Measurements from ENCODE around the gene OR10A3. TPM values are rescaled to one million over a fixed set of nuclear protein-coding genes. Genes with fewer than 3 reads are reported as not detected.

Gene OR10A3
- total RNA-seq, 1 donor from 2014 or later = not detected

DNA sequence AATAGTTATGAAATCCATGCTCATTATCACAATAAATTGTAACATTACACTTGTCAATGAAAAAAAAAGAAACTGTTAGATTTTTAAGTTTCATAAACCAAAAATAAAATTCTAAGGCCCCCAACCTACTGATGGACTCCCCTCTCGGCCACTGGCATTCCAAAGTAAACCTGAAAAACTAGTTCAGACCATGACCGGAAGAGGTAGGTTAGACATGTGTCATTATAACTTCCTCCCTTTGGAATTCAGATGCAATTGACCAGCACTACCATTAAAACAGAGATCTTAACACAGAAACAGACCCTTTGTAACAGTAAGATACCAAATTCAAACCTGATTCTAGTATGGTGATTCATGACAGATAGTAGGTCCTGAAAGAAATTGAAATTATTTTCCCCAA, 23.4 kb downstream of the OR10A3 start:
- DNase-seq (ENCODE audit: low spot score) = no peak

DNA sequence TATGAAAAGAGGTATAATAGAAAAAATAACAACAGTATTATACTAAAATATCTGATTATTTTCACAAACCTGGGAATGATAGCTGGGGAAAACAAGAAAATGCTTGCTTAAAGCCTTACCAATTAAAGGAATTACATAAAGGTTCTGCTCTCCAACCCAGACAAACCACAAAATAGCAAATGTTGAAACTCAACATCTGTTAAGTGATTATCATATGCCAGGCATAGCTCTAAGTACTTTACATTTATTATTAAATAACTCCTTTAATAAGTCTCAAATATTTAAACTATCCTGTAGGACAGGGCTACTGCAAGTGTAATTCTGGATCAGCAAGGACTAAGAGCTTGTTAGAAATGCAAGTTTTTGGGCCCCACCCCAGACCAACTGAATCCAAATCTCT, 30.5 kb downstream of the OR10A3 start:
- intact Hi-C loops (cut with micrococcal nuclease) = no loop called here
- Mint-ChIP-seq H3K36me3 (ENCODE audit: low read depth) (no peaks in the 10 kb centered on the region), H3K4me1 (ENCODE audit: low read depth) (no peaks in the 10 kb centered on the region), H3K9me3 (no peaks in the 10 kb centered on the region), H3K4me3 (no peak overlapping the region), H3K27ac (no peak overlapping the region), H3K27me3 (ENCODE audit: insufficient read depth) (no peaks in the 10 kb centered on the region)
- DNase-seq (ENCODE audit: low spot score) = no peak

More for the DNA sequence above, 23.4 kb downstream of the OR10A3 start:
- peaks cover 2% of the 10 kb centered on the region for H3K27me3 Mint-ChIP-seq (ENCODE audit: insufficient read depth)
- H3K4me3 Mint-ChIP-seq = no peak overlapping the region
- H3K36me3 Mint-ChIP-seq (ENCODE audit: low read depth) = no peaks in the 10 kb centered on the region
- H3K4me1 Mint-ChIP-seq (ENCODE audit: low read depth) = no peaks in the 10 kb centered on the region
- no peak overlapping the region for H3K27ac Mint-ChIP-seq
- intact Hi-C loops (cut with micrococcal nuclease) = no loop called here
- no peaks in the 10 kb centered on the region for H3K9me3 Mint-ChIP-seq

DNA sequence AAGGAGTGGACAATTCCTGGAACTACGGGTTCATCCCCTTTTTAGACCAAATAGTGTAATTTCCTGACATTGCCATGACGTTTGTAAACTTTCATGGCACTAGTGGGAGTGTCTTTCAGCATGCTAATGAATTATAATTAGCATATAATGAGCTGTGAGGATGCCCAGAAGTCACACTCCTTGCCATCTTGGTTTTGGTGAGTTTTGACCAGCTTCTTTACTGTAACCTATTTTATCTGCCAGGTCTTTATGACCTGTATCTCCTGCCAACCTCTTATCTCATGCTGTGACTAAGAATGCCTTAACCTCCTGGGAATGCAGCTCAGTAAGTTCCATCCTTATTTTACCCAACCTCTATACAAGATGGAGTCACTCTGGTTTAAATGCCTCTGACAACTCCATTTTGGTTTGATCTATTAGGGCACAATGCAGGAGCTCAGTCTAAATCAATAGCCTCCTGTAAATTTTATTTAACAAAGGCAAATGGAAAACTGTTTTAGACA, 31.2 kb downstream of the OR10A3 start:
- Mint-ChIP-seq H3K9me3 (no peaks in the 10 kb centered on the region), H3K27me3 (ENCODE audit: insufficient read depth) (peaks cover 4% of the 10 kb centered on the region), H3K36me3 (ENCODE audit: low read depth) (no peaks in the 10 kb centered on the region), H3K27ac (no peak overlapping the region), H3K4me3 (no peak overlapping the region), H3K4me1 (ENCODE audit: low read depth) (no peaks in the 10 kb centered on the region)
- DNase-seq (ENCODE audit: low spot score) = no peak
- intact Hi-C loops (cut with micrococcal nuclease) = no loop called here

DNA sequence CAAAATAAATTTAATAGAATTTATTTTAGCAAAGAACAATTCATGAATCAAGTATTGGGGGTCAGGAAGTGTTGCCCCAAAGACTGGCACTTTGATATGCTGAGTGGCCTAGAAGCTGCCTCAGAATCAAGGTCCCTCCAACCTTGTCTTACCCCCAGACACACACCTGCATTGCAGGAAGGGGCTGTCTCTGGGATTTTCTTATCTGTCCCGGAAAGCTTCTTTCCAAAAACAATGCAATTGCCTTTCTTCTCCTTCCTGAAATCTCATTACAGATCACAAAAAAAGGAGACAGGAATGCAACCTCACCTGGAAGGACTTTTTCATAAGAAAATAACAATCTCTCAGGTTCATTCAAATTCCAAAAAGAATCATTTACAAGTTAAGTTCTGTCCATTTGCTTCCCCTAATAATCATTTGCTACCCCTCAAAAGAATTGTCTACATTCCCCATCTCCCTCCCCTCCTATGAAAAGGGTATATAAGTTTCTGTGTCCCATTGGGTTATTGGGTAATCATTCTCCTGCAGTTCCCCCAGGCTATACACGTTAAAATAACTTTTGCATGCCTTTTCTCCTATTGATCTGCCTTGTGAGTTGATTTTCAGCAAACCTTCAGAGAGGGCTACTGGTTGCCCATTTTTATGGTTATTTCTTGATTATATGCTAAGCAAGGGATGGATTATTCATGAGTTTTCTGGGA, 31.8 kb downstream of the OR10A3 start:
- no peaks in the 10 kb centered on the region for H3K9me3 Mint-ChIP-seq
- no peak for DNase-seq (ENCODE audit: low spot score)
- no peak overlapping the region for H3K4me3 Mint-ChIP-seq
- intact Hi-C loops (cut with micrococcal nuclease) = no loop called here
- peaks cover 5% of the 10 kb centered on the region for H3K27me3 Mint-ChIP-seq (ENCODE audit: insufficient read depth)
- no peak overlapping the region for H3K27ac Mint-ChIP-seq
- H3K36me3 Mint-ChIP-seq (ENCODE audit: low read depth) = no peaks in the 10 kb centered on the region
- H3K4me1 Mint-ChIP-seq (ENCODE audit: low read depth) = no peaks in the 10 kb centered on the region

DNA sequence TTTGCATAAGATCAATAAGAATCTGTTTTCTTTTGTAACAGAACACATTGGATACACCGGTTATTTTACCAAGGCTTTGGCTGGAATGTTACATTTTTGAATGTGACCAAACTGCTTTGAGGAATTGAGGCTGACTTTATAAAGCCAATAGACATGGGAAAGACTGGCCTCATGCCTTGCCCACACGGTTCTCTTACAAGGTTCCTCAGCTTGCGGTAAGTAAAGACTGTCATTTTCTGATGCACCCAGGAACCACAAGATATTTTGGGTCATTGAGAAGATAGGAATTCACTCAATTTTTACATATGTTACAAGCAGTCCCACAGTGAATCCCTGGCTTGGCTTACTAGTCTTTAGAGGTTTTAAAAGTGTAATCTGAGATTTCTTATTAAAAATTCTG, 34.4 kb downstream of the OR10A3 start:
- Mint-ChIP-seq H3K27ac (no peak overlapping the region), H3K4me1 (ENCODE audit: low read depth) (no peaks in the 10 kb centered on the region), H3K4me3 (no peak overlapping the region), H3K27me3 (ENCODE audit: insufficient read depth) (peaks cover 9% of the 10 kb centered on the region), H3K9me3 (no peaks in the 10 kb centered on the region), H3K36me3 (ENCODE audit: low read depth) (no peaks in the 10 kb centered on the region)
- intact Hi-C loops (cut with micrococcal nuclease) = no loop called here
- no peak for DNase-seq (ENCODE audit: low spot score)

DNA sequence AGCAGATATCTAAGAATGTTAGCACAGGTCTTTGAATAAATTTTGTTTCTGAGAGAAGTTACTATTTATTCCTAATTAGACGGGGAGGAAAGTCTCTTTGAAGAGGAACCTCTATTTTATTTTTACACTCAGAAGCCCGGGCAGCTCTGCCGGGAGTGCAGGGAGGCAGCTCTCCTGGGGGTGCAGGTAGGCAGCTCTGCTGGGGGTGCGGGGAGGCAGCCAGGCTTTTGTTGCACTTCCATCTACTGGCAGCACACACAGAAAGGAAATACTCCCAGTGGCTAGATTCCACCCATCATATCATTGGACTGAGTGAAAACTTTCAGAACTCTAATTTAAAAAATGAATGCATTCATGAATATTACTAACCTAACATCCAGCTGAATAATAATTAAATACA, 35.0 kb downstream of the OR10A3 start:
- no peaks in the 10 kb centered on the region for H3K9me3 Mint-ChIP-seq
- no peak overlapping the region for H3K4me3 Mint-ChIP-seq

DNA sequence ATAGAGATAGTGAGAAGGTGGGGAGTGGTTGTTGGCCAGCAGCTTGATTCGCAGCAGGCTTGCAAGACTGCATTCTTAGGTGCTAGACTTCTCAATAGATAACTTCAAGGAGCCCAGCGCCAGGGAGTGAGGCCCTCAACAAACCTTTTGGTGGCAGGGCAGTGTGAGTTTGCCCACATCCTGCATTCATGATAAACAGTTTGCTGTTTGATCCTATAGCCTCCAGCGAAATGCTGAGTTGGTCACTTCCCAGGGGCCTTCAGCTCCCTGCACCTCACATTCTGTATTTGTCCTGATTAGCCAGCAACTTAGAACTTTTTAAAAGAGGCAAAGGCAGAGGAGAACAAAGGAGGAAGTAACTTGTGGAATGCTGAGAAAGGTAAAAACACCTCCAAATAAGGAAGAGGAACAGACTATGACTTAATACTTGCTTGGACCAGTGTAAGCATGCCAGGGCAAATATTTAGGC, 35.5 kb downstream of the OR10A3 start:
- no peaks in the 10 kb centered on the region for H3K36me3 Mint-ChIP-seq (ENCODE audit: low read depth)
- H3K27me3 Mint-ChIP-seq (ENCODE audit: insufficient read depth) = peaks cover 9% of the 10 kb centered on the region
- no peak overlapping the region for H3K27ac Mint-ChIP-seq
- no peak overlapping the region for H3K4me3 Mint-ChIP-seq
- no peaks in the 10 kb centered on the region for H3K4me1 Mint-ChIP-seq (ENCODE audit: low read depth)
- no peak for DNase-seq (ENCODE audit: low spot score)
- intact Hi-C loops (cut with micrococcal nuclease) = no loop called here
- no peaks in the 10 kb centered on the region for H3K9me3 Mint-ChIP-seq

More for the DNA sequence above, 35.0 kb downstream of the OR10A3 start:
- intact Hi-C loops (cut with micrococcal nuclease) = no loop called here
- no peaks in the 10 kb centered on the region for H3K36me3 Mint-ChIP-seq (ENCODE audit: low read depth)
- H3K27ac Mint-ChIP-seq = no peak overlapping the region
- DNase-seq (ENCODE audit: low spot score) = no peak
- H3K4me1 Mint-ChIP-seq (ENCODE audit: low read depth) = no peaks in the 10 kb centered on the region
- peaks cover 9% of the 10 kb centered on the region for H3K27me3 Mint-ChIP-seq (ENCODE audit: insufficient read depth)

DNA sequence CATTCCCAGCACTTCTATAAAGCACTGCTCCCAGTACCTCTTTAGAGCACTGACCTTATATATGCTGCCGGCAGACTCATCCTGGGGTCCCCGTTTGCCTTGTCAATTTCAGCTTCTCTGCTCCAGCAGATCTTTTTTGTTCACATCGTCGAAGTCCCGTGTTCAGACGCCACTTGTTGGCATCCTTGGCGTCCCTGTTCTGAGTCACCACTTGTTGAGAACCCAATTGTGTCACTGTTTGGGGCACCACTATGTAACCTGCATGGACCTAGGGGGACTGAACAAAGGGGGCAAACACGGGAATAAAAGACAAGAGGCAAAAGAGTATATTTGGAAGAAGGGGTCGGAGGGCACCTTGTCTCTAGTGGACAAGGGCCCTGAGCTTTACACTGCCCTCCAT, 36.0 kb downstream of the OR10A3 start:
- Mint-ChIP-seq H3K27ac (no peak overlapping the region), H3K9me3 (no peaks in the 10 kb centered on the region), H3K4me3 (no peak overlapping the region), H3K36me3 (ENCODE audit: low read depth) (no peaks in the 10 kb centered on the region), H3K27me3 (ENCODE audit: insufficient read depth) (peaks cover 9% of the 10 kb centered on the region), H3K4me1 (ENCODE audit: low read depth) (no peaks in the 10 kb centered on the region)
- DNase-seq (ENCODE audit: low spot score) = no peak
- intact Hi-C loops (cut with micrococcal nuclease) = no loop called here

DNA sequence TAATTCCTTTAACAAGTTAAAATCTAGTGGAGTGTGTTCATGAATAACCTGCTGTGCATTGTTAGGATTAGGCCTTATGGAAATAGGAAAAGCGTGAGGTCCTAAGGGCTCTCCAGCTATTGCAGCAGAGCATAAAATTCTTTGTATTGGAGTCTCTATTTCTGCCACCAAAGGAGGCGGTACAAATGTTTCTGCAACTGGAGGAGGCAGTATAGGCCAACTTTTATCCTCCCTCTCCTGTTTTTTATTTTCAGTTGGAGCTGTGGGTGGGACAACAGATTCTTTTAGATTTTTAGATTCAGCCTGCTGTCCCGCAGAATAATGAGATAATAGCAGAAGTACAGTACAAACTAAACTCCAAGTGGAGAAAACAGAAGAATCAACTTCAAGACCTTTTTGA, 36.6 kb downstream of the OR10A3 start:
- Mint-ChIP-seq H3K27me3 (ENCODE audit: insufficient read depth) (peaks cover 9% of the 10 kb centered on the region), H3K36me3 (ENCODE audit: low read depth) (no peaks in the 10 kb centered on the region), H3K9me3 (no peaks in the 10 kb centered on the region), H3K4me1 (ENCODE audit: low read depth) (no peaks in the 10 kb centered on the region), H3K27ac (no peak overlapping the region), H3K4me3 (no peak overlapping the region)
- no peak for DNase-seq (ENCODE audit: low spot score)
- intact Hi-C loops (cut with micrococcal nuclease) = no loop called here

DNA sequence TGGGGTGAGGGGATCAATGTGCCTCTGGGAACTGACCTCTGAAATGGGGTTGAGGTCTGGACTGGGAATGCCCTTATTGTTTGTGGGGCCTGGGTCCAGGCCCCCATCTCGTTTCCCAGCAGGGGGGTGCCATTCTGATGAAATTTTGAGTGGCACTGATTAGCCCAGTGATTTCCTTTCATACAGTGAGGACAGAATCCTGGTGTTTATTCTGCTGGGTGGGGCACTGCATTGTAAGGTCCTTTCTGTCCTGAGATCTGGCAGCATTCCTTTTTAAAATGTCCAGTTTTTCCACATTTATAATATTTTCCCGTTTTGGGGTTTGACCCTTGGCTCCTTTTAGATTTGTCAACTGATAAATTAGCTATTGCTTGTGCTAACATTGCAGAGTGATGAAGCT, 37.6 kb downstream of the OR10A3 start:
- Mint-ChIP-seq H3K27ac (no peak overlapping the region), H3K27me3 (ENCODE audit: insufficient read depth) (peaks cover 9% of the 10 kb centered on the region), H3K4me3 (no peak overlapping the region), H3K36me3 (ENCODE audit: low read depth) (no peaks in the 10 kb centered on the region), H3K9me3 (no peaks in the 10 kb centered on the region), H3K4me1 (ENCODE audit: low read depth) (no peaks in the 10 kb centered on the region)
- intact Hi-C loops (cut with micrococcal nuclease) = no loop called here
- no peak for DNase-seq (ENCODE audit: low spot score)

DNA sequence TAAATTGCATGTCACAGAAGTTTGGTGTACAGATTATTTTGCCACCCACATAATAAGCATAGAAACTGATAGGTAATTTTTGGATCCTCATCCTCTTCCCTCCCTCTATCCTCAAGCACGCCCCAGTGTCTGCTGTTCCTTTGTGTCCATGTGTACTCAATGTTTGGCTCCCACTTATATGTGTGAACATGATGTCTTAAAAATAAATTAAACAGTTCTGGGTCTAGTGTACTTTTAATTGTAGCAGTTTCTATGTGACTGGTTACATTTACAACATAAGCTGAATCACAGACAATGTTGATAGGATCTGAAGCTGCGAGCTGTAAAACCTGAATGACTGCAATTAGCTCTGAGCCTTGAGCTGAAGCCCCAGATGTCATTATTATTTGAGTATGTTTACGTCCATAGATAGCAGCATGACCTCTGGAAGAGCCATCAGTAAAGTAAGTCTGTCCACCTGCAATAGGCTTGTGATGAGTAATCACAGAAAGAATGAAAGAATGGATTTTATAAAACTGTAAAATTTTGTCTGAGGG, 40.1 kb downstream of the OR10A3 start:
- H3K27ac Mint-ChIP-seq = no peak overlapping the region
- intact Hi-C loops (cut with micrococcal nuclease) = no loop called here
- H3K9me3 Mint-ChIP-seq = no peaks in the 10 kb centered on the region

DNA sequence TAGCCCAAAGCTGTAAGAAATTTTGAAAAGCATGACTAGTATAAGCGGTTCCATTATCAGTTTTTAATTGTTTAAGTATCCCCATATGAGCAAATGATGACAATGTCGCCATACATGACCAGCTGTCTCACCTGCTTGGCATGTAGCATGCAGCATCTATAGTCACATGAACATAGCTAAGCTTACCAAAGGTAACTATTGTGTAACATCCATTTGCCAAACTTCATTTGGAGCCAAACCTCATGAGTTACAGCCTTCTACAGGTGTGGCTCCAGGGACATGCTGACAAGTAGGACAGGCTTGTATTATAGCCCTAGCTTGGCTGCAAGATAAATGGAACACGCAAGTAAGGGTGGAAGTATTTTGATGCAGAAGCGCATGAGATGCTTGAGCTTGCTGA, 40.8 kb downstream of the OR10A3 start:
- H3K27me3 Mint-ChIP-seq (ENCODE audit: insufficient read depth) = peaks cover 8% of the 10 kb centered on the region
- no peak for DNase-seq (ENCODE audit: low spot score)
- no peaks in the 10 kb centered on the region for H3K9me3 Mint-ChIP-seq
- no peaks in the 10 kb centered on the region for H3K36me3 Mint-ChIP-seq (ENCODE audit: low read depth)
- intact Hi-C loops (cut with micrococcal nuclease) = no loop called here
- no peak overlapping the region for H3K4me3 Mint-ChIP-seq
- H3K27ac Mint-ChIP-seq = no peak overlapping the region
- H3K4me1 Mint-ChIP-seq (ENCODE audit: low read depth) = no peaks in the 10 kb centered on the region

More for the DNA sequence above, 40.1 kb downstream of the OR10A3 start:
- DNase-seq (ENCODE audit: low spot score) = no peak
- H3K4me3 Mint-ChIP-seq = no peak overlapping the region
- no peaks in the 10 kb centered on the region for H3K4me1 Mint-ChIP-seq (ENCODE audit: low read depth)
- H3K36me3 Mint-ChIP-seq (ENCODE audit: low read depth) = no peaks in the 10 kb centered on the region
- peaks cover 9% of the 10 kb centered on the region for H3K27me3 Mint-ChIP-seq (ENCODE audit: insufficient read depth)

DNA sequence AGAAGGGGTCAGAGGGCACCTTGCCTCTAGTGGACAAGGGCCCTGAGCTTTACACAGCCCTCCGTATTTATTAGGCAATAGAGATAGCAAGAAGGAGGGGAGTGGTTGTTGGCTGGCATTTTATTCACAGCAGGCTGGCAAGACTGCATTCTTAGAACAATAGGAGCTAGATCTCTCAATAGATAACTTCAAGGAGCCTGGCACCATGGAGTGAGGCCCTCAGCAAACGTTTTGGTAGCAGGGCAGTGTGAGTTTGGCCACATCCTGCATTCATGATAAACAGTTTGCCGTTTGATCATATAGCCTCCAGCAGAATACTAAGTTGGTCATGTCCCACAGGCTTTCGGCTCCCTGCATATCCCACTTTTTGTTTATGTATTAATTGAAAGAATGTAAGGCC, 42.1 kb downstream of the OR10A3 start:
- Mint-ChIP-seq H3K27ac (no peak overlapping the region), H3K27me3 (ENCODE audit: insufficient read depth) (peaks cover 3% of the 10 kb centered on the region), H3K9me3 (no peaks in the 10 kb centered on the region), H3K36me3 (ENCODE audit: low read depth) (no peaks in the 10 kb centered on the region), H3K4me1 (ENCODE audit: low read depth) (no peaks in the 10 kb centered on the region), H3K4me3 (no peak overlapping the region)
- no peak for DNase-seq (ENCODE audit: low spot score)
- intact Hi-C loops (cut with micrococcal nuclease) = no loop called here

Measured in activated T-helper 1 cell treated with anti-CD3 and anti-CD28 coated beads, Interleukin-12 subunit alpha, Interleukin-12 subunit beta, Interleukin-2, Interleukin-4 antibody, amounts not matched to agents 30 ng/mL and 10 ng/mL and 1 ng/mL, durations not matched to agents 14 hours and 24 hours and 36 hours (primary cell).